ENCODE measurements around the gene TLK2.
A peak's percentile ranks its signal among the peaks of the same experiment; 100 is the strongest.

The TLK2 gene

DNA sequence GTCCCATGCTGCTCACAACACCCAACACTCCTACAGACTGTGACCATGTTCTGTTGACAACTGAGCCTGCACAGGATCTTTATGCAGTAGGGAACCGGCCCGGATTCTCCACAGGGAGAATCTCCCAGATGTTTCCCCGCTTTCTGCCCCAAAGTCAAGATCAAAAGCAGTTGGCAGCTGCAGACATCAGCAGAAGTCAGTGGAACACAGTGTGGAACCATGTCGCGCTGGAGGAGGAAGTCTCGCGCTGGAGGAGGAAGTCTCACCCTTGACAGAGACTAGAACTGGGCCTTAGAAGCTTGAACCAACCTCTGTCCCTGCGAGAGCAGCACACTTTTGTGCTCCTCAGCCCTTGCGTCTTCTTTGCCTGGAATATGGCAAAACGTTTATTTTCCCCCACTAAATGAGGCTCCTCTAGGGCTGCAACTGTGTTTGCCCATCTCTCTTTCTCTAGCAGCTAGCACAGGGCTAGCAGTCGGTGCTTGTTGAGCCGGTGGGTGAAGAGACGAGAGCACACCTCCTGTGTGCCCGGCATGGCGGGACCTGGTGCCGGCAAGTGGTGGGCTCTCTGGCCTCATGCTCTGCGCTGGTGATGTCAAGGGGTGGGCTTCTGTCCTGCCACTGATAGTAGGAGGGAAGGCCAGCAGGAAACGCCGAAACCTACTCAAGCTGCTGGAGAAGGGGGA lies 146.7 kb downstream of the TLK2 start:
- H3K36me3 ChIP-seq (ENCODE audit: control insufficient read depth, low read depth, low read length) = no peaks in the 10 kb centered on the region
- H3K4me1 ChIP-seq (ENCODE audit: control insufficient read depth, low read depth, low read length) = peaks cover 12% of the 10 kb centered on the region
- H3K27me3 ChIP-seq (ENCODE audit: control insufficient read depth, insufficient read depth, low read length) = peaks cover 6% of the 10 kb centered on the region
- no peak overlapping the region for H3K4me3 ChIP-seq (ENCODE audit: low read length)
- no peaks in the 10 kb centered on the region for H3K9me3 ChIP-seq (ENCODE audit: control insufficient read depth, low read depth, low read length)
- no peak overlapping the region for H3K9ac ChIP-seq (ENCODE audit: low read length)
- no peak overlapping the region for H3K27ac ChIP-seq (ENCODE audit: low read length)

DNA sequence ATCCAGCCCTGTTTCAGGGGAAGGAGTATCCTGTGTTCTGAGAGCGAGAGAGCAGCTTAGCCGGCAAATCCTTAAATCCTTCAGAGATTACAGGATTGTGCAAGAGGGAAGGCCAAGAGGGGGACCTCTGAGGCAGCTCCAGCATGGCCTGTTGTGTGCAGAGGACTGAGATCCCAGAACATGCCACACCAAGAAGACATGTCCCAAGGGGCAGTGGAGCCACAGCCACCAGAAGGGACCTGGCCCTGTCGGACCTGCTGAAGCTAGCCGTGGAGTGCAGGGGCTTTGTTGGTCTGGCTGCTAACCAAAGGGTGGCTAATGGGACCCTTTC lies 147.2 kb downstream of the TLK2 start:
- H3K27me3 ChIP-seq (ENCODE audit: control insufficient read depth, insufficient read depth, low read length) = peaks cover 6% of the 10 kb centered on the region
- no peaks in the 10 kb centered on the region for H3K36me3 ChIP-seq (ENCODE audit: control insufficient read depth, low read depth, low read length)
- no peak overlapping the region for H3K9ac ChIP-seq (ENCODE audit: low read length)
- H3K4me1 ChIP-seq (ENCODE audit: control insufficient read depth, low read depth, low read length) = peaks cover 12% of the 10 kb centered on the region
- no peak overlapping the region for H3K27ac ChIP-seq (ENCODE audit: low read length)
- H3K4me3 ChIP-seq (ENCODE audit: low read length) = no peak overlapping the region
- H3K9me3 ChIP-seq (ENCODE audit: control insufficient read depth, low read depth, low read length) = no peaks in the 10 kb centered on the region

- H3K27ac ChIP-seq (ENCODE audit: low read length) = no peak overlapping the region
- H3K9ac ChIP-seq (ENCODE audit: low read length) = peak overlapping the region; percentile 63
- H3K4me1 ChIP-seq (ENCODE audit: control insufficient read depth, low read depth, low read length) = peaks cover 12% of the 10 kb centered on the region
- H3K36me3 ChIP-seq (ENCODE audit: control insufficient read depth, low read depth, low read length) = no peaks in the 10 kb centered on the region
- peak overlapping the region; percentile 83 for H3K4me3 ChIP-seq (ENCODE audit: low read length)
- peaks cover 6% of the 10 kb centered on the region for H3K27me3 ChIP-seq (ENCODE audit: control insufficient read depth, insufficient read depth, low read length)
- H3K9me3 ChIP-seq (ENCODE audit: control insufficient read depth, low read depth, low read length) = no peaks in the 10 kb centered on the region
Measured at GRCh38 chr17:62626719-62627218, 148.1 kb downstream of the TLK2 start.

GRCh38 chr17:62627219-62627903 lies 148.7 kb downstream of the TLK2 start, which contains the start of gene MRC2:
Gene MRC2 (plus strand): TSS chr17:62627670. CDS start chr17:62627803, 133 bp downstream.
- H3K4me1 ChIP-seq (ENCODE audit: control insufficient read depth, low read depth, low read length) = peaks cover 12% of the 10 kb centered on the region
- peaks cover 6% of the 10 kb centered on the region for H3K27me3 ChIP-seq (ENCODE audit: control insufficient read depth, insufficient read depth, low read length)
- peak within 1 kb of the TSS; percentile 83 for H3K4me3 ChIP-seq (ENCODE audit: low read length)
- peak within 1 kb of the TSS; percentile 63 for H3K9ac ChIP-seq (ENCODE audit: low read length)
- no peak within 1 kb of the TSS for H3K27ac ChIP-seq (ENCODE audit: low read length)
- H3K36me3 ChIP-seq (ENCODE audit: control insufficient read depth, low read depth, low read length) = no peaks in the 10 kb centered on the region
- H3K9me3 ChIP-seq (ENCODE audit: control insufficient read depth, low read depth, low read length) = no peaks in the 10 kb centered on the region

DNA sequence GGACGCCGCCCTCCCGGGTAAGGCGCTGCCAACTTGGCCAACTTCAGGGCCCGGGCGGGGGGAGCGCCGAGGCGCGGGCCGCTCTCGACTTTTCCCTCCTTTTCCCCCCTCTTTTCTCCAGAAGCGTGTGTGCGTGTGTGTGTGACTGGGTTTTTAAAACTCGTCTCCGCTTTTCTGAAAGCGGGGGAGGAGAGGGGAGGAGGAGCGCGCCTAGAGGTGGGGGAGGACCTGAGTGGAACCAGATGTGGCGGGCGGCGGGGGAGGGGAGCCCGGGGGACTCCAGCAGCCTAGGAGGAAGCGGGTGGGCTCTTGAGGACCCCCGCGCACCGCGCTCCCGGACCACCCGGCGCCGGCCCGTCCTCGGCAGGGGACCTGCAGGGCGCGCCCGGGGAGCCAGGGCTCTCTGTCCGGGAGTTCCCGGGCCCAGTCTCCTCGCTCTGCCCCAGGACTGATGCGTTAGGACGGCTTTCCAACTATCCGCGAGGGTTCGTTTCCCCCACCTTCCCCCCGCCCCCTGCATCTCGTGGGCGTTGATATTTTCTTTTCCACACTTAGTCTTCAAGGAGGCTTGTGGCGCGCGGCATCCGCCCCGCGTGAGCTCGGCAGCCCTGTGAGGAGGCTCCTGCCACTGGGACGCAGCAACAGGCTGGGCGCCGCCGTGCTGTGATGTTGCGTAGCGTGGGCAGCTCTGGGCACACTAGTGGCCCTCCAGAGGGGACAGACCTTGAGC lies 149.4 kb downstream of the TLK2 start:
- Histone ChIP-seq H3K36me3 (ENCODE audit: control insufficient read depth, low read depth, low read length) (no peaks in the 10 kb centered on the region), H3K9me3 (ENCODE audit: control insufficient read depth, low read depth, low read length) (no peaks in the 10 kb centered on the region), H3K4me1 (ENCODE audit: control insufficient read depth, low read depth, low read length) (peaks cover 12% of the 10 kb centered on the region), H3K27ac (ENCODE audit: low read length) (no peak overlapping the region), H3K27me3 (ENCODE audit: control insufficient read depth, insufficient read depth, low read length) (peaks cover 6% of the 10 kb centered on the region), H3K4me3 (ENCODE audit: low read length) (peak overlapping the region; percentile 83), H3K9ac (ENCODE audit: low read length) (peak overlapping the region; percentile 63)

DNA sequence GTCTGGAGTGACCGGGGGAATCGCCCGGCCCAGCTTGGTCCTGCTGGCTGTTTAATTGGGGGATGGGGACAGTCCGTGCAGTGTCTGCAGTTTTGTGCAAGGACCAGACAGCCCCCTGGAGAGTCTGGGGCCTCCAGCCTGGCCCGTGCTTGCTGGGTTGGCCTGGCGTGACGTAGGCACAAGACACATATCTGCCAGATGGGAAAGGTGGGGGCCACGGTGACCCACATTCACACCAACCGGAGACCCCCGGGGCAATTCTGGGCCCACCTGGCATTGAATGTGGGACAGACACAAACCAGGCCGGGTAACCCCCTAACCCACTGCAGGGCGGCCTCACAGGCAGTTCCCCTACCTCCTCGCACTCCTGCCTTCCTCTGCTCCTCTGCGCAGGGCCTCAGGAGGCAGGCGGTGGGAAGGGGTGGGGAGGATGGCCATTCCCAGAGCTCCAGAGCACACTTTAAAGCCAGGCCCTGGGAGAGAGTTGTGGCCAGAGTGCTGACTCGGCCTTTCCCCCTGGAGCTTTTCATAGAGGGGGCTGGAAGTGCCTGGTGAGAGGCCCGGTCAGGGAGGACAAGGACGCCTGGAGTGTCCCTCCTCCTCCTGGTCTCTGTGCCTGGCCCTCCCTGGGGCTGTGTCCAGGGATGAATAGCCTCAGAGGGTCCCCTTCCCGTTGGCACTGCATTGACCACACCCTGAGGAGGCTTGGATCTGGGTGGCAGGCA lies 150.4 kb downstream of the TLK2 start:
- Histone ChIP-seq H3K27me3 (ENCODE audit: control insufficient read depth, insufficient read depth, low read length) (peaks cover 6% of the 10 kb centered on the region), H3K27ac (ENCODE audit: low read length) (no peak overlapping the region), H3K4me3 (ENCODE audit: low read length) (peak overlapping the region; percentile 83), H3K36me3 (ENCODE audit: control insufficient read depth, low read depth, low read length) (no peaks in the 10 kb centered on the region), H3K4me1 (ENCODE audit: control insufficient read depth, low read depth, low read length) (peaks cover 12% of the 10 kb centered on the region), H3K9me3 (ENCODE audit: control insufficient read depth, low read depth, low read length) (no peaks in the 10 kb centered on the region), H3K9ac (ENCODE audit: low read length) (no peak overlapping the region)

DNA sequence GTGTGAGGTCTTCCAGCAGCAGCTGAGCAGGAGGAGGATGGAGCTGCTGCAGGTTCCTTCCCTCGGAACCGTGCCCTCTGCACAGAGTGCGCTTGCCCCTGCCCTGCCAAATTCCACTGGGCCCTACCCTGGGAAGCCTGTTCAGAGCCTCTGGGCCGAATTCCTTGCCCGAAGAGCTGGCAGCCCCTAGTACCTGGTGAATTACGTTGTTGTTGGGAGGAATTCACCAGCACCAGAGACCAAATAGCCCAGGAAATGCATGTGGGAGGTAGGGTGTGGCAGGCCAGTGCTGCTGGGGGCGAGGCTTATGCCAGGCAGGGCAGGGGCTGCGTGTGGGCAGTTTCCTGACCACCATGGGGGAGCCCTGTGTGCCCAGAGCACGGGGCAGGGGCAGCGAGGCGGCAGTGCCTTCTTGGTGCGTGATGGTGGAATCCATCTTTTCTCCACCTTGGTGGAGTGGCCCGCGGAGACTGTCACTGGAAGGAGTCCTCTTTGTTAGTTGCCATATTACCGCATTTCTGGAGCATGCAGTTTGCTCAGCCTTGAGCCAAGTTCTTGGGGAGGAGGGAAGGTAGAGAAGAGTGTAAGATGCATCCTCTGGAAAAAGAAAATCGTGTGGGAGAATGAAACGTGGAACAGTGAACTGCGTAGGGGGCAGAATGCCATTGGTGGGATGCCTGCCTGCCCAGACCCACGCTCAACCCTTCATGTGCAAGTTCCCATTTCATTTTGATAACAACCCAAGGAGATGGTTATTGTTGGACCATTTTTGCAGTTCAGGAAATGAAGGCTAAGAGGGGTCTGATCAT lies 151.1 kb downstream of the TLK2 start:
- no peaks in the 10 kb centered on the region for H3K36me3 ChIP-seq (ENCODE audit: control insufficient read depth, low read depth, low read length)
- no peak overlapping the region for H3K27ac ChIP-seq (ENCODE audit: low read length)
- peaks cover 12% of the 10 kb centered on the region for H3K4me1 ChIP-seq (ENCODE audit: control insufficient read depth, low read depth, low read length)
- H3K9me3 ChIP-seq (ENCODE audit: control insufficient read depth, low read depth, low read length) = no peaks in the 10 kb centered on the region
- peaks cover 6% of the 10 kb centered on the region for H3K27me3 ChIP-seq (ENCODE audit: control insufficient read depth, insufficient read depth, low read length)
- H3K9ac ChIP-seq (ENCODE audit: low read length) = no peak overlapping the region
- H3K4me3 ChIP-seq (ENCODE audit: low read length) = peak overlapping the region; percentile 83

- no peaks in the 10 kb centered on the region for H3K9me3 ChIP-seq (ENCODE audit: control insufficient read depth, low read depth, low read length)
- H3K27me3 ChIP-seq (ENCODE audit: control insufficient read depth, insufficient read depth, low read length) = peaks cover 6% of the 10 kb centered on the region
- H3K36me3 ChIP-seq (ENCODE audit: control insufficient read depth, low read depth, low read length) = no peaks in the 10 kb centered on the region
- H3K4me3 ChIP-seq (ENCODE audit: low read length) = no peak overlapping the region
- H3K27ac ChIP-seq (ENCODE audit: low read length) = no peak overlapping the region
- H3K4me1 ChIP-seq (ENCODE audit: control insufficient read depth, low read depth, low read length) = peaks cover 12% of the 10 kb centered on the region
- H3K9ac ChIP-seq (ENCODE audit: low read length) = no peak overlapping the region
Measured at GRCh38 chr17:62630365-62631085, 151.9 kb downstream of the TLK2 start.

DNA sequence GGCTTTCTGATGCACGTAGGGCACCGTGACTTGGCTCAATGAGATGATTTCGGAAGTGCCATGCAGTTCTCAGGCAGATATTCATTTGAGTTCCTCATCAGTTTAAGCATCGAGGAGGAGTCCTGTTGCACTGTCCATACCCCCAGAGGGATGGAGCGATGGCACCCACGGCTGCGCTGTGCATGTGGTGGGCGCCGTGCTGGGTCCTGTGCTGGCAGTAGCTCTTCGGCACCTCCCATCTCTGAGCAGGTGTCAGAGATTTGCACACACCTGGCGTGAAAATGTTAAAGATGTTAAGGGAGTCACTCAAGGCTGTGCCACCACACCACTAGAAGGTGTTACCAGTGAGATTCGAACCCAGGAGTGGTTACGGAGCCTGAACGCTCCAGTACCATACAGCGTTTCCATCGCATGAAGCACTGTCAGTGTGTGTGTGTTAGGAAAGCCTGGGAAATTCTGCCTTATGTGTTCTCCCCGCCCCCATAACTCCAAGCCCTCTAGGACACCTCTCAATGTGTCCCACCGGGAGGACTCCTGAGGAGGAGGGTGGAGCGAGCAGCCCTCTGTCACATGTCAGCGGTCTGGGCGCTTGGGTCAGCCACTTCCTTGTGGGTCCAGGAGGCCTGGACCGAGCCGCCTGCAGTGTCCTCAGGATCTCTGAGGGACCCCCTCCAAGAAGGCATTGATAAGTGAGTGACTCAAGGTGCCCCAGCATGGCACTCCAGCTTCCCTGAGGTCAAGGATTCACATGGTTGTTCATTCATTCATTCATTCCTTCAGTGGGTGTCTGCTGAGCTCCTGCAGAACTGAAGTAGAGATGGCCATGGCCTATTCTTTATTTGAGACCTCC lies 152.7 kb downstream of the TLK2 start:
- H3K9me3 ChIP-seq (ENCODE audit: control insufficient read depth, low read depth, low read length) = no peaks in the 10 kb centered on the region
- H3K4me1 ChIP-seq (ENCODE audit: control insufficient read depth, low read depth, low read length) = peaks cover 12% of the 10 kb centered on the region
- no peak overlapping the region for H3K27ac ChIP-seq (ENCODE audit: low read length)
- H3K4me3 ChIP-seq (ENCODE audit: low read length) = no peak overlapping the region
- H3K27me3 ChIP-seq (ENCODE audit: control insufficient read depth, insufficient read depth, low read length) = peaks cover 6% of the 10 kb centered on the region
- no peak overlapping the region for H3K9ac ChIP-seq (ENCODE audit: low read length)
- no peaks in the 10 kb centered on the region for H3K36me3 ChIP-seq (ENCODE audit: control insufficient read depth, low read depth, low read length)

Measured in iPS-18a (cell line).